NCI-H2029 (cell line): ENCODE measurements around the gene NAGA.
"Not testable (repeated sequence)": the region's sequence is repeated elsewhere in the genome, so short reads cannot be mapped to it uniquely, and the experiment has no call there.

Source experiments
- DNase-seq: peaks from one replicate; lab custom pipeline; 2025; lab: John Stamatoyannopoulos, UW

Gene NAGA

DNA sequence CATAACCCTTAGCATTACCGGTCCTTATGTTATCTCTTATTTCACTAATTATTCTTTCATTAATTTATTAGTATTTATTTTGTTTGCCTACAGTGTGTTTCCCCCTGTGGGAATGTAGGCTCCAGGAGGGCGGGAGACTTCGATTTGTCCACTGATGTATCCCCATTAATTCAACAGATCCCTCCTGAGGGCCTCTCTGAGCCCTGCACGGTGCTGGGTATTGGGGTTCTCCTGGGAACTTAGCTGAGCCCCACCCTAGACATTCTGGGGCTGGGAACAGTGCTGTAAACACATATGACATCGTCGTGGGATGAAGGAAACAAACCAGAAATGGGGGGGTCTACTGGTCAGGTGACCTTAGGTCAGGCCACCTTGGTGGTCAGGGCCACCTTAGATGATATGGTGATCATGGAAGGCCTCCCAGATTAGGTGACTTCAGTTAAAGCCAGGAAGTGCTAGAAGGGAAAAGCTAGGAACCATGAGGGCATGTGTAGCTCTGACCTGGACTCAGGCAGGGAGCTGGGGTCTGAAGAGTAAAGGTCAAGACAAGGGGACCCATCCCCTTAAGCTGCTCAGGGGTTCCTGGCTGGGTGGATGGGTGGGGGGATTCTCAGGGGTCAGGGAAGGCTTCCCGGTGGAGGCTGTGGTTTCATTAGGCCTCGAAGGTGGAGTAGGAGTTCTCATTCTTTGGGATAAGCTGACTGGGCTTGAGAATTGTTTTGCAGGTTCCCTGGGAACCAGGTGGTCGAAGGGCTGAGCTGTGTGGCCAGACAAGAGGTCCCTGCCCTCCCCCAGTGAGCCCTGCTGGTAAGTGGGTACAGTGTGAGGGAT is 4.4 kb upstream of the NAGA start:
- DNase-seq: no peak

GRCh38 chr22:42074132-42074811 is 3.7 kb upstream of the NAGA start, which contains the start of gene PHETA2:
Gene PHETA2, plus strand, starts transcription at chr22:42074248. Its CDS starts 3,046 bp downstream, at chr22:42077294.
- DNase-seq: no peak

- no peak for DNase-seq
These were observed 3.0 kb upstream of the NAGA start for GRCh38 chr22:42073621-42074041.

- no peak for DNase-seq
These were observed 2.2 kb upstream of the NAGA start for GRCh38 chr22:42072606-42073330.

GRCh38 chr22:42071508-42071907 is 896 bp upstream of the NAGA start:
- DNase-seq: not testable (repeated sequence)

DNA sequence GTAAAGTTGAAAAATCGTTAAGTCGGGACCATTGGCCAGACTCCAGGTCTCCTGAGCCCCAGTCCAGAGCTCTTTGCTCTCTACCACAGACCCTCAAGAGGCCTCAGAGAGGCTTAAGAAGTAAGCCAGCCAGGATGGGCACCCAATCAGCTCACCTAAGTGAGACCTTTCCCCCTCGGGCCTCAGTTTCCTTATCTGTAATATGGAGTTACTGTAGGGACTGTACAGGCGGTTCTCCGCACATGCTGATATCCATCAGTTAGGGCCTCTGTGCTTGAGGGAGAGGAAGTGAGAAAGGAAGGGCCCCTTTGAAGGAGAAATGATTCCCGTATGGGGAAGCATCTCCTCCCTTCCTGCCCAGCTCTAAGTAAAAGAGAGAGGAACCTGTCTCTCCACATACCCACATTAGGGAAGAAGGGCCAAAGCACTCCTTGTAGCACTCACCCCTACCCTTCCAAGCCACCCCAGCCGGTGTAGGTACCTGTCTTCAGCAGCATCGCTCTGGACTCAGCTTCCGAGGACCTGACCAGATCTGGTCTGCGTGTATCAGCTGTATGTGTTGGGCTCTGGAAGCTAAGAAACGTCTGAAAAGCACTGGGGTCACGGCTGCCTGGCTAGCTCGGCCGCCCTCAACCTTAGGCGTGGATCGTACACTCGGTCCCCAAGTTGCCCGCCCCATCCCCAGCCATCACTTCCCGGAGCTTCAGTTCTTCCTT is 653 bp downstream of the NAGA start:
- no peak for DNase-seq

DNA sequence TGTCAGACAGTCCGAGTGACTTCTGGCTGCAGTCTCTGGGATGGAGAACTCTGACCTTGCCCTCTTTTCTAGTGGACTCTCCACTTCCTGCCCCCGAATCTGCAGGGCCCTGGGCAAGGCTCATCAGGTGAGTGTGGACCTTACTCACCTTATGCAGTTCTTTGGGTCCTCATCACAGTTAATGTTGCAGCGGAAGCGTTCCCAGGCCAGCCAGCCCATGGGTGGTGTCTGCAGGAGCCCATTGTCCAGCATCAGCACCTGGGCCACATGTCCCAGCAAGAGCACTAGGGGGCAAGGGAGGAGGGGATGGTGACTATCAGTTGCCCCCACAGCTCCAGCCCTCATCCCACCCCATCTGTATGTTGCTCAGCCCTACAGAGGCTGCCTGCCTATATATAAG is 2.3 kb downstream of the NAGA start:
- DNase-seq: no peak

- no peak for DNase-seq
These were observed 2.9 kb downstream of the NAGA start for GRCh38 chr22:42067671-42068251.

DNA sequence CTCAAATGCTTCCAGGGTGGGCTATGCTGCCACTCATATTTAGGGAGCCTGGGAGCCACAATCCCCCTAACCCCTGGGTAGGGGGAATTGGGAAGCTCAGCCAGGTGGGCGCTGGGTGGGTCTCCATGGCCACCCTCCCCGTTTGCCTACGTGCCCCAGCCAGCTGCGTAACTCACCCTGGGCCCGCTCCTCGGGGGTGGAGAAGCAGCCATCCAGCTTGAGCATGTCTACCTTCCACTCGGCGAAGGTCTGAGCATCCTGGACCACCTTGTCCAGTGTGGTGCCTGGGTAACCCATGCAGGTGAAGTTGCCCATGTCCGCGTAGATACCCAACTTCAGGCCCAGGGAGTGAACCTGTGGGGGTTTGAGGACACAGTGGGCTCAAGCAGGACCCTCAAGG is 3.7 kb downstream of the NAGA start:
- no peak for DNase-seq

GRCh38 chr22:42066126-42066761 is 4.4 kb downstream of the NAGA start:
- no peak for DNase-seq

- DNase-seq: no peak
These were observed 5.0 kb downstream of the NAGA start for GRCh38 chr22:42065438-42066125.

GRCh38 chr22:42064629-42065028 is 6.0 kb downstream of the NAGA start:
- DNase-seq: no peak

GRCh38 chr22:42062506-42063170 is 8.0 kb downstream of the NAGA start:
- DNase-seq: no peak

DNA sequence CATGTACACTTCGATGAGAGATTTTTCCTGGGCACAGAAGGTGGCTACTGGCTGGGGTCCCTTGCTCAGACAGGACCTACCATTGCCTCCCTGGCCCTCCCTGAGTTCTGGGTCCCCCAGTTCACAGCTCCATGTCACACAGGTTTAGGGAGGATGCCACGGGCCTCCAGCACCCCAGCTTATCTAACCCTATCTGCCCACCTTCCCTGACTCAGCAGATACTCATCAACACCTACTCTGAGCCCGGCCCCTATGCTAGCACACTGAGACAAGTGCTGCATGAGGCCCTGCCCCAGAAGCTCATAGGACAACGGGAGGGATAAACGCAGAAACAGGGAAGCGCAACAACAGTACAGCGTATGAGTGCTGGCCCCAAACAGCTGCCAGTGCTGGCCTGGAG is 9.6 kb downstream of the NAGA start:
- DNase-seq: no peak

DNA sequence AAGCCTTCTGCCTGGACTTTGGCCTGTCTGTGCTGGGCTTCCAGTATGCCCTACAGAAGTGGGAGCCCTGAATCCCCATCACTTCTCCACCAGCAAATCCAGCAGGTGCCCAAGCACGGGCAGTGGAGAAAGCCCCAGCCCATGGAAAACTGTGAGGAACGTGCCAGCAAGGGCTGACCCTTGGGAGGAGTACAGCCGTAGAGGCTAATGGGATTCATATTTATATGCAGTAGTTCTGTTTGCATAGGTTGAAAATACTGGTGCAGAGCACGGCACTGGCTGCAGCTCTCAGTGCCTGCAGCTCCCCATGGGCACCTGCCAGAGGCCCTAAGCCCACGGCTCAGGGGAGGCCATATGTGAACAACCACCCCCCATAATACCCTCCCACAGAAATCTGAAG is 10.1 kb downstream of the NAGA start:
- DNase-seq: no peak

GRCh38 chr22:42056757-42057511 is 13.7 kb downstream of the NAGA start:
- no peak for DNase-seq

GRCh38 chr22:42052765-42053164 is 17.8 kb downstream of the NAGA start:
- DNase-seq: no peak

- no peak for DNase-seq
These were observed 19.9 kb downstream of the NAGA start for GRCh38 chr22:42050641-42051180.

DNA sequence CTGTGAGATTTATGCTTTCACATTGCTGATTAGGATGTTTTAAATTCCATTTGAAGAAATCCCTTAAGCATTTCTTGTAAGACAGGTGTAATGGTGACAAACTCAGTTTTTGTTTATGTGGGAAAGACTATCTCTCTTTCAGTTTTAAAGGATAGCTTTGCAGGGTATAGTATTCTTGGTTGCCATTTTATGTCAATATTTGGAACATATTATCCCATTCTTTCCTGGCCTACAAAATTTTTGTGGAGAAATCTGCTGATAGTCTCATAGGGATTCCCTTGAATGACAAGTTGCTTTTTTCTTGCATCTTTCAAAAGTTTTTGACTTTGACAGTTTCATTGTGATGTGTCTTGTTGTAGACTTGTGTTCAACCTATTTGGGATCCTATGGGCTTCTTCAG is 28.8 kb downstream of the NAGA start:
- DNase-seq: no peak
